GM12865 (cell line): ENCODE data around the gene TENM3.

Source experiments
- DNase-seq: peaks from one replicate; pipeline ENCODE4 v3.0.0; 2010; ENCODE audit warnings: low read depth
- H3K4me3 ChIP-seq: 2 replicates; pipeline ENCODE4 v1.5.1; 2011; ENCODE audit warnings: mild to moderate bottlenecking, low read depth, low read length, control low read depth
- CTCF ChIP-seq: IDR thresholded peaks from 2 replicates; pipeline ENCODE4 v1.5.1; 2011; ENCODE audit warnings: low read length, control low read depth, low read depth, inconsistent platforms; ENCODE audit not compliant: insufficient read depth; ENCODE audit errors: missing control alignments

The TENM3 gene

DNA sequence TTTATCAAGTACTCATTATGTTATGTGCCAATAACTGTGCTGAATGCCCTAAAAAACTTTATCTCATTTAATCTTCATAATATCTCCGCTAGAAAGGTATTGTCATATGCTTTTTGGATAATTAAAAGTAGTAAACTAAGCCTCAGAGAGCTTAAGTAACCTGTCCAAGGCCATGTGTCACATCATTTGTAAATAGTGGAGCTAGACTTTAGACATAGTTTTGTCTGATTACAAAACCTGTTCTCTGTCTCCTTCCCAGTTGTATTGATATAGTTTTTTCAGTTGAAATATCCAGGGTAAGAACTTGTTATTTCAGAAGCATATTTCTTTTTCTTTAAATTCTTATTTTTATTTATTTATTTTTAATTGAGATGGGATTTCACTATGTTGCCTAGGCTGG lies 66.7 kb downstream of the TENM3 start:
- no peak overlapping the region for H3K4me3 ChIP-seq
- TF ChIP-seq CTCF = no peak
- DNase-seq = no peak

GRCh38 chr4:182310316-182310715 lies 67.1 kb downstream of the TENM3 start:
- DNase-seq = no peak
- H3K4me3 ChIP-seq = no peak overlapping the region
- no peak for TF ChIP-seq CTCF

GRCh38 chr4:182310962-182311361 lies 67.8 kb downstream of the TENM3 start:
- H3K4me3 ChIP-seq = no peak overlapping the region
- no peak for TF ChIP-seq CTCF
- no peak for DNase-seq

GRCh38 chr4:182314537-182314936 lies 71.3 kb downstream of the TENM3 start:
- TF ChIP-seq CTCF = no peak
- H3K4me3 ChIP-seq = no peak overlapping the region
- DNase-seq = no peak

DNA sequence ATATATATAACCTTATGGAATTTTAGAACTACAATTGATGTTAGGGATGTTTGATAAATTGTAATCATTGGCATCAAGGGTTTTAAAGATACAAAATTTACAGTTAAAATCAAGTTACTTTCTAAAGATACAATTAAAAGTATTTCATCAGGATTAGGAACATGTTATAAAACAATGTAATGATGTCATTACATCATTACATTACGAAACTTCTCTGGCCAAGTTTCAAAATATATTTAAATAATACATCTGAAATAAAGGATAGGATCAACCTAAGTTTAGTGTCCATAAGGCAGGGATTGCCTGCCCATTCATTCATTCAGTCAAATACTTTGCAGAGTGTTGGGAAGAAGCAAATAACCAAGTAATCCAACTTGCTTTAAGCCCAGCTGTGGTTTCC lies 75.1 kb downstream of the TENM3 start:
- no peak overlapping the region for H3K4me3 ChIP-seq
- DNase-seq = no peak
- TF ChIP-seq CTCF = no peak

DNA sequence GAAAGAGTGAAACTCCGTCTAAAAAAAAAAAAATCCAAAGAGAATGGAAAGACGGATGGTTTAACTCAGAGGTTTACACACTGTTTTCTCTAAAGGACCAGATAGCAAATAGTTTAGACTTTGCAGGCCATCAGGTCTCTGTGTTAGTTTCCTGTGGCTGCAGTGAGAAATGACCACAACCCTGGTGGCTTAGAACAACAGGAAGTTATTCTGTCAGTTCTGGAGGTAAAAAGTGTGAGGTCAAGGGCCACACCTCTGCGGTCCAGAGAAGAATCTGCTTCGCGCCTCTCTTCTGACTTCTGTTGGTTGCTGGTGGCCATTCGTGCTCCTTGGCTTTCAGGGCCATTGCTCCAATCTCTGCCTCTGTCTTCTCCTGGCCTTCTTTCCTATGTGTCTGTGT lies 76.9 kb downstream of the TENM3 start:
- peak; percentile 34 for DNase-seq
- no peak overlapping the region for H3K4me3 ChIP-seq
- TF ChIP-seq CTCF = no peak

DNA sequence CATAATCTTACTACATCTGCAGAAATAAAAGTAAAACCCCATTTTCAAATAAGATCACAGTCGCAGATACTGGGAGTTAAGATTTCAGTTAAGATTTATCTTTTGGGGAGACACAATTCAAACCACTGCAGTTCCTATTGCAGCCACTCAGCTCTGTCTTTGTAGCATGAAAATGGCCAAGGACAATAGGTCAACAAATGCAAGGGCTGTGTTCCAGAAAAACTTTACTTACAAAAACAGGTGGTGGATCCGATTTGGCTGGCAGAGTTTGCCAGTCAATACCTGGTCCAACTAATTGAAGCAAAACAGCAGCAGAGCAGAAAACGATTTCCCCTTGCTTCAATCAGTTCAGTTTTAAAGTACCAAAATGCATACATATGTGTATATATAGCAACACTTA lies 77.4 kb downstream of the TENM3 start:
- TF ChIP-seq CTCF = no peak
- no peak overlapping the region for H3K4me3 ChIP-seq

More for the DNA sequence above, 77.4 kb downstream of the TENM3 start:
- no peak for DNase-seq
